Stimulated activated CD8-positive, alpha-beta memory T cell treated with anti-CD3 and anti-CD28 coated beads, Interleukin-4, amount 100 ng/mL, for 1 hour (primary cell): ENCODE results near the gene ALS2.
"Not testable (repeated sequence)": the region's sequence is repeated elsewhere in the genome, so short reads cannot be mapped to it uniquely, and the experiment has no call there.

ENCODE experiments used
- DNase-seq, 2 donors: peaks; one replicate each; pipeline ENCODE4 v3.0.0-alpha.2; 2020; ENCODE audit warnings: low read depth in 2 of 2, low spot score in 1 of 2

The ALS2 gene

DNA sequence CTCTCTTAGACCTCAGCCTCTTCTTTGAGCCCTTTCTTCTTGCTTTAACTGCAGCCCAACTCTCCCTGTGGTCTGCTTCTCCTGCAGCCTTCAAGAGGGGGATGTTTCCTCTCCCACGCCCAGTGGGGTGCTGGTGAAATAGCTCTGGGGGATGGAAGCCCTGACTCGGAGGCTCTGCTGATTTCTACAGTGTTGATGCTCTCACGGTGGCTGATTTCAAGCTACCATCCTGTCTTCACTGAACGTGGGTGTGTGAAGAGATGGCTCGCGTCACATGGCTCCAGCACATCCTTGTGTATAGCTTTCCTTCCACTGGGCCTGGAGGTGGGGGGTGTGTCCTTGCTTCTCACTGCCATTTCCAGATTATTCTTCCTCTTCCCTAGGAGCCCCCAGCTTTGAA lies 102.3 kb downstream of the ALS2 start:
- no peak for DNase-seq

- DNase-seq = no peak
These were observed 105.3 kb downstream of the ALS2 start for GRCh38 chr2:201675454-201675853.

DNA sequence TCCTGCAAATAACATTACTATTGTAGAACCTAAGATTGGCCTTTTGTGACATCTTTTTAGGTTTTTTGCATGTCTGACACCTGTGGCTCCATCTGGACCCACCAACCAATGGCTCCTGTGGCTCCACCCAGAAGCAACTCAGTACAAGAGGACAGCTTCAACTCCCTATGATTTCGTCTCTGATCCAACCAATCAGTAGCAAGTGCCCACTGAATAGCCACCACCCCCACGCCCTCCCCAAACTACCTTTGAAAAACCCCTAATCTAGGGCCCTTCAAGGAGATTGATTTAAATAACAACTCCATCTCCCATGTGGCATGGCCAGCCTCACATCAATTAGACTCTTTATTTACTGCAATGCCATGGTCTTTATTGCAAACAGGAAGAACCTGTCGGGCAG lies 105.9 kb downstream of the ALS2 start:
- no peak for DNase-seq

- no peak for DNase-seq
These were observed 106.4 kb downstream of the ALS2 start for GRCh38 chr2:201674298-201674697.

- no peak for DNase-seq
These were observed 107.2 kb downstream of the ALS2 start for GRCh38 chr2:201673546-201673945.

GRCh38 chr2:201671205-201671604 lies 109.5 kb downstream of the ALS2 start:
- not testable (repeated sequence) for DNase-seq

DNA sequence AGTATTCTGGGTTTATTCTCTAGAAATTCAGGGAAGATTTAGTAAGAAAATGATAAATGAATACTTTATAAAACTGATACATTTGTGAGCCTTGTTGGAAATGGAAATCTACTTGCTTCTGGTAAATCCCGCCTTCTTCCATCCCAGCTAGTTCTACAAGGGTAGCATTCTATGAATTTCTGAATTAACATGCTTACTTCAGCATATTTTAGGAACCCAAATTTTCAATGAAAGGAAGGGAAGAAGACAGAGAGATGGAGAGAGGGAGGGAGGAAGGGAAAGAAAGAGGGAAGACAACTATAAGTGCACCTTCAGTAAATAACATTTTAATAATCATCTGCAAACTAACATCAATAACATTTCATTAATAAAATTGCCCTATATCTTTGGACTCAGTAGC lies 110.9 kb downstream of the ALS2 start:
- no peak for DNase-seq

DNA sequence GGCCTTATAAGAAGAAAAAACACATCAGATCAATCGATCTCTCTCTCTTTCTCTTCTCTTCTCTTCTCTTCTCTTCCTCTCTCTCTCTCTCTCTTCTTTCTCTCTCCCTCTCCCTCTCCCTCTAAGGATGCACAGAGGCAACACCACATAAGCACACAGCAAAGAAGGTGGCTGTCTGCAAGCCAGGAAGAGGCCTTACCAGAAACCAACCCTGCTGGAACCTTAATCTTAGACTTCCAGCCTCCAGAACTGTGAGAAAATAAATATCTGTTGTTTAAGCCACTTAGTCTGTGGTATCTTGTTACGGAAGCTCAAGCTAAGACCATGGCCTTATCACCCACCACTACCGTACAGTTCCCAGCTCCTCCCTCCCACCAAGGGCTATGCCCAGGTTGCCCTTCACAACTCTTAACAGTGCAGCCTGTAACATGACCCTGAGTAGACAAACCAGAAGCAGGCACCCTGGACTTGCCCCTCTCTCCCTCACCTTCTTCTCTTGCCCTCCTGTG lies 112.3 kb downstream of the ALS2 start:
- DNase-seq = no peak

GRCh38 chr2:201664334-201664733 lies 116.4 kb downstream of the ALS2 start:
- DNase-seq = no peak

DNA sequence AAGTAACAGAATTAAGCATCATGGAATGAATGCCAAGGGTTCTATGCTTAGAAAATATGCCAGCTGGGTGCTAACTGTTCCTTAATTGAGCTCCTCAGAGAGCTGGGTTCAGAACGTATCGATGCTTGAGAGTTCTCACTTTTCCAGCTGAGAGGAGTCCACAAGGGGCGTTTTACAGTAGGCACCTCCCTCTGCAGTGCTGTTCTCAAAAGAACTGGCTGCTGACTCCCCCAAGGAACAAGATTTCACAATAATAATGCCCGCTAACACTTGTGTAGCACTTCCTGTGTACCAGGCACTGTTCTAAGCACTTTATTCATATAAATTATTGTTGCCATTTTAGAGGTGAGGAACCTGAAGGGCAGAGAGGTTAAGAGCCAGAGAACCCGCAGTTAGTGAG lies 119.4 kb downstream of the ALS2 start:
- no peak for DNase-seq

DNA sequence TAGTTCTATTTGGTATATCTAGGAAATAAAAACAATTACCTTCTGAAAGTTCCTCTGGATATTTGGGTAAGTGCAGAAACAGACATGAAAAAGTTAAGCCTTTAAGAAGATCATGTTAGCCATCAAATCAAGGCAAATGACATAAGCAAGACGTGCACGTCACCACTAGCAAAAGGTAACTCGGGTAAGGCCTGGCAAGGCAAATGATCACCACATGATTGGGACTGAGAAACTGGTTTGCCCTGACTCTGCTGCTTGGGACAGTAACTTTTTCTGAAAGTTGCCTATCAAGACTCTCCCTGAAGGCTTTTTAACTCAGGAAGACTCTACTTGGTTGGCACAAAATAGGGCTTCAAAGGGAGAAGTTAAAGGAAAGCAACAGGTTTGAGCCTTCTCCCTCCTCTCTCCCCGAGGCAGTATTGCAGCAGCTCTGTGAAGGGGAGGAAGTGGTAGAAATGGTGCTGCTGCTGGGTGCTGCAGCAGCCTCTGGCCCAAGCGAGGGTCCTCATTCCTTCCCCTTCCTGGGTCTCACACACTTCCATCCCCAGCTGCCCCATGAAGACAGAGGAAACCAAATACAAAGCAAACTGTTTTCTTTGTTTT lies 120.3 kb downstream of the ALS2 start:
- no peak for DNase-seq

- DNase-seq = no peak
These were observed 124.0 kb downstream of the ALS2 start for GRCh38 chr2:201656740-201657139.

DNA sequence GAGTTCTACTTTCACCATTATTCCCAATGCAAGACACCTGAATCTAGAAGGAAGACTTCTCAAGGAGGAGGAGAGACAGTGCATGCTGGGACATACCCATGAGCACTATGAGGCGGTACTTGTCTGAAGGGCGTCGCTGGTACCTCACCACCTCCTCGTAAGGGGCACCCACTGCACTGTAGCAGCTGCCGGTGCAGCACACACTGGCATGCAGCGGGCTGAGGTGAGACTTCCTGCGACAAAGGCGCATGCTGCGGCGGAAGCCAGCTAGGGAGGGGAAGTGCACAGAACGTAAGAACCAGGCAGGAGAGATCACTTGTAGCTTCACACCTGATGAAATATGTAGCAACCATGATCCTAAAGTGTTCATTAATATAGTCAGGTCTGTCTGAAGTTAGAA lies 124.6 kb downstream of the ALS2 start:
- DNase-seq = no peak

DNA sequence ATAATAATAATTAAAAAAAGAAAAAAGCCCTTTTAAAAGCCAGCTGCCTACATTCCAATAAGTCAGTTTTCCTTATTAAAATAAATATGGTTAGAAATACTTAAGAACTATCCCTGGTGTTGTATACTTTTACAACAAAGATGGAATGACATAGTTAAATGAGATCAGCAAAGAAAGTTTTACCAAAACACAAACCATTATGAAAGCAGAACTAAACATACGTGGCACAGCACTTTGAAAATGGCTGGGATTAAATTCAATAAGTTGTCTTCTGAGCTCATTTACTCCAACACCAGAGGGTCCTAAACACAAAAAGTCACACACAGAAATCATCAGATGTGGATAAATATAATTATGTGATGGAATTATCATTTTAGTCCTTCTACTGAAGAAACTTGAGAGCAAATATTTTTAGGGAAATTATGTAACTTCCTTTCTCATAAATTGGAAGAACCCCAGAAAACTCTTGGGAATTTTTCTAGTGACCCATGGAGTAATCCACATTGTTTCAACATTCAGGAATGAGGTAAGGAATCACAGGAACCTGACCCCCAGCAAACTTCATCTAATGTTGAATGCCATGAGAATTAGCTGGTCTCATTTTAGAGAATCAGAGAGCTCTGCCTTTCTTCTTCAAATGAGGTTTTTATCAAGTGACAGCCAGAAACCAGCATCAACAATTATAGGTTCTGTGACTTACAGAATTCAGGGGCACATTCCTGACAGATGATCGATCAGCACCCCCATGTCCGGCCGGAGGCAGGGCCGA lies 125.9 kb downstream of the ALS2 start:
- DNase-seq = no peak

GRCh38 chr2:201653221-201653620 lies 127.5 kb downstream of the ALS2 start:
- DNase-seq = no peak
